ENCODE measurements around the gene DIO1.

Gene DIO1

GRCh38 chr1:53949023-53949990 is 55.3 kb downstream of the DIO1 start:
- H3K4me2 ChIP-seq, result no peak overlapping the region
- no peak overlapping the region for H2AFZ ChIP-seq (ENCODE audit: low read depth)
- H3K4me3 ChIP-seq (IDR thresholded peaks at IDR 0.05; ENCODE audit: insufficient read depth, low read depth, low read length), result no peak overlapping the region
- no peak overlapping the region for H3K9ac ChIP-seq
- H3K27me3 ChIP-seq (ENCODE audit: insufficient read depth, low read depth), result no peaks in the 10 kb centered on the region
- peaks cover 26% of the 10 kb centered on the region; the same call in 1 of the 2 replicates for H3K79me2 ChIP-seq (ENCODE audit: insufficient read depth, low read depth)
- no peaks in the 10 kb centered on the region for H4K20me1 ChIP-seq (ENCODE audit: insufficient read depth)
- peaks cover 23% of the 10 kb centered on the region for H3K4me1 ChIP-seq (ENCODE audit: low read depth, poor library complexity, severe bottlenecking)
- peak; percentile 83 for TF ChIP-seq CTCF (conservative IDR thresholded peaks at IDR 0.05; ENCODE audit: low read depth, low read length)
- peaks cover 4% of the 10 kb centered on the region; the same call in 1 of the 2 replicates for H3K36me3 ChIP-seq (ENCODE audit: insufficient read depth)
- no peak overlapping the region for H3K27ac ChIP-seq

GRCh38 chr1:53951697-53952096 is 57.7 kb downstream of the DIO1 start:
- Histone ChIP-seq H3K27me3 (ENCODE audit: insufficient read depth, low read depth) (no peaks in the 10 kb centered on the region), H4K20me1 (ENCODE audit: insufficient read depth) (no peaks in the 10 kb centered on the region), H3K4me3 (IDR thresholded peaks at IDR 0.05; ENCODE audit: insufficient read depth, low read depth, low read length) (no peak overlapping the region), H3K36me3 (ENCODE audit: insufficient read depth) (peaks cover 4% of the 10 kb centered on the region; the same call in 1 of the 2 replicates), H2AFZ (ENCODE audit: low read depth) (no peak overlapping the region), H3K4me2 (no peak overlapping the region), H3K27ac (no peak overlapping the region), H3K9ac (no peak overlapping the region), H3K79me2 (ENCODE audit: insufficient read depth, low read depth) (peaks cover 18% of the 10 kb centered on the region; the same call in 1 of the 2 replicates), H3K4me1 (ENCODE audit: low read depth, poor library complexity, severe bottlenecking) (peaks cover 17% of the 10 kb centered on the region)
- no peak for TF ChIP-seq CTCF (conservative IDR thresholded peaks at IDR 0.05; ENCODE audit: low read depth, low read length)

- Histone ChIP-seq H3K4me1 (ENCODE audit: low read depth, poor library complexity, severe bottlenecking) (peaks cover 7% of the 10 kb centered on the region), H3K4me3 (IDR thresholded peaks at IDR 0.05; ENCODE audit: insufficient read depth, low read depth, low read length) (no peak overlapping the region), H2AFZ (ENCODE audit: low read depth) (no peak overlapping the region), H3K79me2 (ENCODE audit: insufficient read depth, low read depth) (no peaks in the 10 kb centered on the region), H3K27me3 (ENCODE audit: insufficient read depth, low read depth) (no peaks in the 10 kb centered on the region), H3K27ac (no peak overlapping the region), H4K20me1 (ENCODE audit: insufficient read depth) (no peaks in the 10 kb centered on the region), H3K36me3 (ENCODE audit: insufficient read depth) (peaks cover 4% of the 10 kb centered on the region; the same call in 1 of the 2 replicates), H3K9ac (no peak overlapping the region), H3K4me2 (no peak overlapping the region)
- TF ChIP-seq CTCF (conservative IDR thresholded peaks at IDR 0.05; ENCODE audit: low read depth, low read length), result no peak
Measured at GRCh38 chr1:53954128-53954527, 60.1 kb downstream of the DIO1 start.

- H4K20me1 ChIP-seq (ENCODE audit: insufficient read depth), result no peaks in the 10 kb centered on the region
- H3K27me3 ChIP-seq (ENCODE audit: insufficient read depth, low read depth), result no peaks in the 10 kb centered on the region
- peaks cover 4% of the 10 kb centered on the region; the same call in 1 of the 2 replicates for H3K36me3 ChIP-seq (ENCODE audit: insufficient read depth)
- TF ChIP-seq CTCF (conservative IDR thresholded peaks at IDR 0.05; ENCODE audit: low read depth, low read length), result no peak
- no peak overlapping the region for H3K27ac ChIP-seq
- peaks cover 7% of the 10 kb centered on the region for H3K4me1 ChIP-seq (ENCODE audit: low read depth, poor library complexity, severe bottlenecking)
- H3K9ac ChIP-seq, result no peak overlapping the region
- no peak overlapping the region for H3K4me2 ChIP-seq
- no peak overlapping the region for H2AFZ ChIP-seq (ENCODE audit: low read depth)
- no peaks in the 10 kb centered on the region for H3K79me2 ChIP-seq (ENCODE audit: insufficient read depth, low read depth)
- no peak overlapping the region for H3K4me3 ChIP-seq (IDR thresholded peaks at IDR 0.05; ENCODE audit: insufficient read depth, low read depth, low read length)
Measured at GRCh38 chr1:53956308-53957168, 62.6 kb downstream of the DIO1 start.

All from KMS-11 (cell line).